Fibroblast of skin of scalp (primary cell): Measurements from ENCODE around the gene PLXND1.
A peak's percentile ranks its signal among the peaks of the same experiment; 100 is the strongest.

Experiments used
- DNase-seq: peaks from one replicate; pipeline ENCODE4 v3.0.0-alpha.2; 2013

PLXND1 gene

DNA sequence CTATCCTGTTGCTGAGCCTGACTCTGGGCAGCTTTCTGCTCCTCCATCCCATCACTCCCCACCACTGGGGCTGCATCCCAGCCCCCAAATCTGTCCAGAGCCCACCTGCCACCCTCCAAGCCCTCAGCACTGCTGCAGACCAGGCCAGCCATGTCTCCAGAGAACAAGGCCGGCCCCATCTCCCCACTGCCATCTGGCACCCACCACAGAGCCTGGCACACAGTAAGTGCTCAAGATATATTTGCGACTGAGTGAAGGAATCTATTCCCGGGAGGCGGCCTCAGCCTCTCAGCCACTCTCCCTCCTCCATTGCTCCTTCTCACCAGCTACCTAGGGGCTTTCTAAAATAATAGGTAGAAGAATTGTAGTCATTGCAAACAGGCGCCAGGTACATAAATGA lies 4.8 kb downstream of the PLXND1 start:
- no peak for DNase-seq

- DNase-seq = no peak
Observed at GRCh38 chr3:129600348-129600747, 6.1 kb downstream of the PLXND1 start.

DNA sequence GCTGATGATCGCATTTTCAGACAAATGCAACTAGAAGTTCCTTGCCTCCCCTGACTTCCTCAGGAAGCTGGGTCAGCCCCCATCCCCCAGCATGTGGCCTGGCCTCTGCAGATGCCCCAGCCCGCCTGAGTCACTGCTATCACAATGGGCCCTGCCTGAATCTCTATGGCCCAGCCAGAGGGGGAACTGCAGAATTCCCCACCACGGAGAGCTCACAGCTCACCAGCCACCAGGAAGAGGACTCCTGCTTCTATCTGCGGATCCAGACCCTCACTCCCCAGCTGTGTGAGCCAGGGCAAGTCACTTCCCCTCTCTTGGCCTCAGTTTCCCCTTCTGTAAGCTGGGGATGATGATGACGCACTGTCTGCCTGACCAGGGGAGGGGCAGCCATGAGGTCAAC lies 6.9 kb downstream of the PLXND1 start:
- peak; percentile 80 for DNase-seq

DNA sequence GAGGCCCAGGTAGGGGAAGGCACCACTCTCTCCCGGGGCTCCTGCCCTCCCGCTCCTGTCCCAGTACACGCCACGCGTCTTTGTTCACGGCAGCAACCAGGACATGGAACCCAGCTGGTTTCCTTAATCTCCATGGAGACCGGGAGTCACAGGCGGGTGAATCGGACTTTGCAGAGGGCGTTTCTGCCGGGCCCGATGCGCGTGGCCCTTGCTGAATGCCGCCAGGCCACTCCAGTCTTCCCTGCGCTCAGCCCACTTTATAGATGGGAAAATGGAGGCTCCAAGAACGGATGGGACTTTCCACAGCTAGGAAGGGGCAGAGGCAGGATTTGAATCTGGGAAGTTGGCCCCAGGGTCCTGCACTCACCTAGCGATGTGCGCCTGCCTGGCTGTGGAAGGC lies 7.4 kb downstream of the PLXND1 start:
- no peak for DNase-seq

GRCh38 chr3:129598484-129598883 lies 8.0 kb downstream of the PLXND1 start:
- no peak for DNase-seq

DNA sequence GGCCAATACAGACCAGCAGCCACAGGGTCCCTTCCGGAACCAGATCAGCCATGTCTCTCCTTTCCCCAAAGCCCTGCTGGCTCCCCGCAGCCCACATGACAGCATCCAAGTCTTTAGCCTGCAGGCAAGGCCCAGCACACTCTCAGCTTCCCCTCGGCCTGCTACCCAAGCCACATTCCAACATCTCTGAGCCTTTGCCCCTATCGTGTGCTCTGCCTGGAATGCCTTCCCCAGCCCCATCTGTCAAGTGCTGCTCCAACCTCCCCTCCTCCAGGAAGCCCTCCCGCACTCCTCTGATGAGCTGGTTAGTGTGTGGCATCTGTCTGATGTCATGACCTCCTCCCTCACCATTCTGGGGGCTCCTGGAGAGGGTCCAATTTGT lies 8.5 kb downstream of the PLXND1 start:
- peak; percentile 70 for DNase-seq

DNA sequence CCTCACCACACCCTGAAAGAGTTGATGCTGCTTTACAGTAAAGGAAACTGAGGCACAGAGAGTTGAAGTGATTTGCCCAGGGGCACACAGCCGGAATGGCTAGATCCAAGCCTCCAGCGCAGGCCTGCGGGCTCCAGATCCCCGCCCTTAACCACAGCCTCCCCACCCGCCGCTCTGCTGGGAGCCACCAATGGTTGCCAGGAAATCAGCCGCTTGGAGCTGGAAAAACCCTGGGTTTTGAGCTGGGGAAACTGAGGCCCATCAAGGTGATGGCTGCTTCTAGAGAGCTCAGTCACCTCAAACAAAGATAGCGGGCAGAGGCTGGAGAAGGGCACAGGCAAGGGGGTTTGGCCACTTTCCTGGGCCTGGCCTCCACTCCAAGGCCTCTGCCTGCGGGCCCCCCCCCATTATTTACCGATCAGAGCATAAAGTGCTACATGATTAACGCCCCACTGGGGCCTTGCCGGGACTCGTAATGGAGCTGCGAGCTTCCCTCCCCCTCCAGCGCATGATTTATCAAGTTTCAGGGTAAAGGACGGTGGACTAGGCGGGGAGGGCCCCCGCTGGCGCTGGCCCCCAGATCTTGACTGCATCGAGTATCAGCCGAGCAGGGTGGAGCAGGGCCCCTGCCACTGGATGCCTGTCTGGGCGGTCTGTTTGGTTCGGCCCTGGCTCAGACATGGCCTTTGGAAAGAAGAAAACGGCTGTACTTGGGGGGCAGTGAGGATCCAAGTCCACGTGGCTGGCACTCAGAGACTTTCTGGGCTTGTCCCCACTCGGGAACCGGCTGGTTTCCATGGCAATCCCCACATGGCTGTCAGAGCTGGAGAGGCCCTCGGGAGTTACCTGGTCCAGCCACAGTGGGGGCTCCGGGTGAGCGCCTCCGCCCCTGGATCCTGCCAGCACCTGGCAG lies 9.1 kb downstream of the PLXND1 start:
- DNase-seq = peak; percentile 66

DNA sequence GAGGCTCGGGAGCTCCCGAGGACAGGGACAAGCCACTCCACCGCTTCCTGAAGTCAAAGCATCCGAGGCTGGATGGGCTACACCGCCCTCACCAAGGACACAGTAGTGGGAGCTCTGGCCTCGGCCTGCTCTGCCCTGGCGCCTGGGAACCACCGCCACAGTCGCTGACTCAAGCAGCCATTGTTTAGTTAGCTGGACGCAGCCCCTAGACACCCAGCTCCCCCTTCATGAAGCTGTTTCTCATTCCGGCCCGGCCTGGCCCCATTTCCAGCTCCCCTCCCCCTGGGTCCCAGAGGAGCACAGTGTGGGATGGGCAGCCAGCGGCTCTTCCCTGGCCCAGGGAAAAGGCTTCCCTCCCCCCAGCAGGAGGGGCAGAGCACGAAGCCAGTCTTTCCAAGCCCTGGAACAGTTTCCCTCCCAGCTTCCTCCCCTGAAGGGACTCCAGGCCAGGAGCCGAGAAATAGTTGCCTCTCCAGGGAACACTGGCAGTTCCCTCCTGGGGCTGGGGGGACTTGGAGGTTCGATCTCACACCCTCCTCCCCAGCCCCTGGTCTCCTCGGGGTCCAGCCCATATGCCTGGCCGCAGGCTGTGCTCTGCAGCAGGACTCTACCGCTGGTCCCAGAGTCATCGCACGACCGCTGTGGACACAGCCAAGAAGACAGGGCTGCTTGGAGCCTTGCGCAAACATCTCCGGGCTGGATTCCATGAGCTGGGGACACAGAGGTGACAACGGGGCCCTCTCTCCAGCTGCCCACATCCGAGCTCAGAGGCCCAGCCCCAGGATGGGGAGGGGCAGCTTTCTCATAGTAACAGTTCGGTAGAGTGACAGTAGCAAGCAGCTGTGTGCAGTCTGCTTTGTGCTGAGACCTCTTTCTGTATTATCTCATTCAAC lies 10.0 kb downstream of the PLXND1 start:
- peak; percentile 99 for DNase-seq

GRCh38 chr3:129595544-129596193 lies 10.8 kb downstream of the PLXND1 start:
- no peak for DNase-seq

DNA sequence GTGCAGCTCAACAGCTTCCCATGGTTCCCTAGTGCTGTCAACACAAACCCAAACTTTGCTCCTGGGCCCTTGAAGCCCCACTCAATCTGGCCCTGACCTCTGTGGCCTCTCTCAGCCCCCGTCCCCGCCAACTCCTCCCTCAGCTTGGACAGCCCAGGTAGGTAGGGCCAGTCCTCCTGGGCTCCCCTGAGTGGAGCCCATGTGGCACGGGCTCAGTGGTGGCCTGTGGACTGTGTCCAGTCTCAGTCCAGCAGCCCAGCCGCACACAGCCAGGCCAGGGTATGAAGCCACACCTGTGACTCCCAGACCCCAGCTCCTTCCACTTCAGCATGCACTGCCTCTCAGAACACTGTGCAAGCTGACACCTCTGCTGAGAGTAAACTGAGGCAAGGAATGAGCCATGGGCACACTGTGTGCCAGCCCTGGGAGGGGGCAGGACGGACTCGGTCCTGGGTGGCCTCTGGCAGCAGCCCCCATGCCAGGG lies 11.5 kb downstream of the PLXND1 start:
- no peak for DNase-seq

GRCh38 chr3:129594409-129594808 lies 12.1 kb downstream of the PLXND1 start:
- DNase-seq = no peak

DNA sequence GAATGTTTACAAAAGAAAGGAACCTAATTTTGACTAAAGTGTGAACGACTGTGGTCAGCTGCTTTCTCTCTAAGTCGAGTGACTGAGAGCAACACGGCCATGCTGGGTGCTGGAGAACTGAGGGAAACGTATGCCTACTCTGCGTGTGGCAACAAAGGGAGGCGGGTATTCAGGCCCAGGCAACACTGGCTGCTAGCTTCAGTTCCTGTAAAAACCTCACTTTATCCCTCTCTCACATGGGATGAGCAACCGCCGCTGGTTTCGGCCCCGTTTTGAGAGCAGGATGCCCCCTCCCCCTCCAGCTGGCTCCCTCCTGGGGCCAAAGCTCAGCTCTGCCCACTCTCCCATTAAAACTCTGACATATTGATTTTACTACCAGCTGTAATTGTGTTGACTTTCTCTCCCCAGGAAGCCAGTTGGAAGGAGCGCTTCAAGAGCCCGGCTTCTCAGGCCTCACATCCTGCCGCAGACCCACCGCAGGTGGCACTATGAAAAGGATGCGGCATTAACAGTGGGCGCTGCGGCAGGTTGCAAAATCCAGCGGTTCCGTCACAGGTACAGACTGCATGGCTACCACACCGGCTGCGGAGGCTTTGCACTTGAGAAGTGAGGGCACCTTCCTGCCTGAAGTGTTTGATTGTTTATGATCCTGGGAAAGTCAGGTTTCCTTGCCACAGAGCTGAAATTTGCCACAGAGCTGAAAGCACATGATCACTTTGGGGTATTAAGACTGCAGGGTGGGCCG lies 12.7 kb downstream of the PLXND1 start:
- peak; percentile 48 for DNase-seq

GRCh38 chr3:129593230-129593594 lies 13.3 kb downstream of the PLXND1 start:
- DNase-seq = peak; percentile 23

GRCh38 chr3:129592381-129593131 lies 13.9 kb downstream of the PLXND1 start:
- peak; percentile 47 for DNase-seq

DNA sequence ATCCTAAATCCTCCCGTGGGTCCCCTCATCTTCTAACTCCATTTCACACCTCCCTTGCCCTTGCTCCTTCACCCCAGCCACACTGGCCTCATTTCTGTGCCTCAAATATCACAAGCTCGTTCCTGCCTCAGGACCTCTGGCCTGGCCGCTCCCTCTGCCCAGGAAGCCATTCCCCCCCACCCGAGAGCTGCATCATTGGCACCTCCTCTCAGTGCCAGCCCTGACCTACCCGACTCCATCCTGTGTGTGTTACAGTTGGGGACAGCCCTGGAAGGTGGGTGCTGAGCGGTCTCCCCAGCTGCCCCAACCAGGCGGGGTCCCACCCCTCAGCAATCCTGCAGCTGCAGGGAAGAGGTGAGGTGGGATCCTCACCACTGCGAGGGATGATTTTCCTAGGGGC lies 14.5 kb downstream of the PLXND1 start:
- no peak for DNase-seq

DNA sequence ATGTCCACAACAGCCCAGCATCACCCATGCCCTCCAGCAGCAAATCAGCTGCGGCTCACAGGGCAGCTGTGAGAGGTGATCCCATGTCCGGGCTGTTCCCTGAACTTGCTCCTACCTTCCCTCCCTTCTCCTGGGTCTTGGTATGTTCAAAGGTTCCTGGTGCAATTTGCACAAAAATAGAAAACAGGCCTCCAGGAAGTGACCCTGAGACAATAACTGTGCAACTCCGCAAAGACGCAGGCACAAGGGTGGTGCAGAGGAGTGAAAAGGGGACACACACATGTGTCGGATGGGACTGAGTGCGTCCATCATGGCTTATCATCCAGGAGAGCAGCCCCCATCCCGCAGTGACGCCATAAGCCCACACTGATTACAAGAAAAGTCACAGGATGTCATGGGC lies 16.3 kb downstream of the PLXND1 start:
- DNase-seq = no peak

DNA sequence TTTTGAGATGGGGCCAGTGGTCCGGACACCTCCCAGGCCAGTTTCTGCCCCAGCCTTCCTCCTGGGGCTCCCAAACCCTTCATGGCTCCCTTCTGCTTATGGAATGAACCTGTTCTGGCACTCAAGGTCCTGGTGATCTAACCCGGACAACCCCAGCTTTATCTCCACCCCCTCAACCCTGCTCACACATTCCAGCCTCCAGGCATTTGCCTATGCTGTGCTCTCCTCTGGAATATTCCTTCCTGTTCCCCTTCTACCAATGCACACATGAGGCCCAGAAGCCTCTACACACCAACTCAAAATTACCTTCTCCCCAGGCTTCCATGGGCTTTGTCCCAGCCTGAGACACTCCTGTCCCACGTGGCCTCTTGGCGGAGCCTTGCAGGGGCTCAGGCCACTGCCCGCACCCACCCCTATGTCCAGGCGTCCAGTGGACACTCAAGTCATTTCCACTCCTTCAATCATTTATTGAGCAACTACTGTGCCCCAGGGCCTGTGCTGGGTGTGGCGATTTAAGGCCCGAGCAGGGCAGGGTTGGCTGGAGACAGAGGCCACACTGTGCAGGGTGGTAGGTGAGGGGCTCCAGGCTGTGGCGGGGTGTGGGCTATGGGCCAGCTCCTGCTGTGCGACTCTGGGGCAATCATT lies 18.8 kb downstream of the PLXND1 start:
- DNase-seq = no peak

DNA sequence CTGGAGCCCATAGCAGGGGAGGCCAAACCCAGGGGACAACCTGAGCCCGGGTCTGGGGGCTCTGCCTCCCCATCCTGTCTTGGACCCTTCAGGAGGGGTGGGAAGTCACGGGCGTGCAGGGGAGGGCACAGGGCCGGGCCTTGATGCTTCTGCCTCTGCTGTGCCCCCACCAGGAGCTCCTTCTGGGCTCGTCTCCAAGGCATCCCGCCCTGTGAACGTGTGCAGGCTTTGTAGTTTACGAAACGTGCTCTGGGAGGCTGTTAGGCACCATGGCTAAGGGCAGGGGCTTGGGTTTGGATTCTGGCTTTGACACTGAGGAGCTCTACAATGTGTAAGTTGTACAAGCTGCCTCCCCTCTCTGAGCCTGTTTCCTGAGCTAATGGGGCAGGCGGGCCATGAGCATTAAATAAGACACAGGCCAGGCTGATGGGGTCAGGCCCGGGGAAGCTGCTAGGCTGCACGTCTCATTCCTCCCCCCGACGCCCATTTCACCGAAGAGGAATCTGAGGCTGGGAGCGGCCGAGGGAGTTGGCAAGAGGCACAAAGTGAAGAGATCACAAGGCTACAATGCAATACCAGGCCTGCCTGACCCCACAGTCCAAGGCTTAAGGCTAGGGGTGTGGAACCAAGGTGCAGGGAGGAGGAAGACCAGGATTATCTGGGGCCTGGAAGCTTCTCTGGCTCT lies 19.6 kb downstream of the PLXND1 start:
- peak; percentile 43 for DNase-seq

DNA sequence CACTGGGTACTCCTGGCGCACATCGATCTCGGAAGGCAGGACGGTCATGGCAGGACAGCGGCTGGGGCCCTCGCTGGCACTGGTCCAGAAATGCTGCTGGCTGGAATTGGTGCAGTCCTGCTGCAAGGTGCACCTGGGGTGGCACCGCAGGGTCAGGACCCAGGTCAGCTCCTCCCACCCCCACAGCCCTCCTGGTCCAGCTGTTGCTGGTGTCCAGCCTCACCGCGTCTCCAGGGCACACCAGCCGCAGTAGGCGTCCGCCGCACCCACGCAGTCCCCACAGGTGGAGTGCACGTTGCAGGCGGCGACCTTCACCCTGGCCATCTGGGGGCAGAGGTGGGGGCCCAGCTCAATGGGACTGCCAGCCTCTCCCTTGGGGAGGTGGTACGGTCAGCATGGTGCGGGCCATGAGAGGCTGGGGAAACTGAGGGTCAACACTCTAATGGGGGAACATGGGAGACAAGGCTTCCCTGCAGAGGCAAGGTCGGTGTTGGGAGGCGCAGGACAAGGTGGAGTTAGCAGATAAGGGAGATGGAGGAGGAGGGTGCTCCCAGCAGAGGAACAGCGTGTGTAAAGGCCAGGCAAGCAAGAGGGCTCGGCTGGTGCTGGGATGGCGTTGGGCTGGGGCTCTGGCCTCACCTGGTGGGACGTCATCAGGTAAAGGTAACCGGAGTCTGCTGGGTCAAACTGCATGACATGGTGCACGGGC lies 20.4 kb downstream of the PLXND1 start:
- DNase-seq = no peak

- DNase-seq = no peak
Observed at GRCh38 chr3:129584631-129585030, 21.8 kb downstream of the PLXND1 start.
